ENCODE data around the gene SCARB1. TPM values are rescaled to one million over a fixed set of nuclear protein-coding genes. Genes with fewer than 3 reads are reported as not detected.
"Not testable (repeated sequence)": the region's sequence is repeated elsewhere in the genome, so short reads cannot be mapped to it uniquely, and the experiment has no call there.

Gene SCARB1
- total RNA-seq: 6.6 and 7.4 TPM in 2 replicates

DNA sequence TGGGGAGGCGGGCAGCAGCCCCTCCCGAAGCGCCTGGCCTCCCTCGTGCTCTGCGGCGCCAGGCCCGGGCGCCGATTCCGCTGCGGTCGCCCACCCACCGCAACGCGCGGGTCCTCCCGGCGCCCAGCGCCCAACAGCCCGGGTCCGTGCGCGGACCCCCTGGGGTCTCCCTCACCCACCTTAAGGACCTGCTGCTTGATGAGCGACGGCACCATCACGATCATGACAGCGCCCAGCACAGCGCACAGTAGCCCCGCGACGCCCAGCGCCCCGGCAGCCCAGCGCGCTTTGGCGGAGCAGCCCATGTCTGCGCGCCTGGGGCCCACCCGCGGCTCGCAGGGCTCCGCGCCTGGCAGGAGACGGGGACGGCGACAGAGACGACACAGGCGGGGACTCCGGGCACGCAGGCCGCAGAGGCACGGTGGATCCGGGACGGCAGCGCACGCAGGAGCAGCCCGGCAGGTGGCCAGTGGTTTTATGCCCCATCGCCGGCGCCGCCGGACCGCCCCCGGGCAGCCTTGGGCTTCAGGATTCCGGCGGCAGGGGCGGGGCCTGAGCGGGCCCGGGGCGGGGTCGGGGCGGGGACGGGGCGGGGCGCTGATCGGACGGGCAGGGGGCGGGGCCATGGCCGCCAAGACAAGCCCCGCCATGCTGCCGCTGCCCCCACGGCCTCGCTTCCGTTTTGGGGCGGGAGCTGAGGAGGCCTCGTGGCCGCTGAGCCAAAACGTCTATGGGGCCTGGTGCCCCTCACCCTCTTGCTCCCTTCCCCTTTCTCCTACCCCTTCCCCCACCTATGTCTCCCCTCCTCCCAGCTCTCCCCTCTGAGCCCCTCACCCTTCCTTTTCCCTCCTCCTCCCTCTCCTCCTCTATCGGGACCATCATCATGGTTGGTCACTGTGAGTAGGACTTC is at the start of gene SCARB1:
TSS of gene SCARB1 (minus strand) at position 449 of the 910 bp plus-strand sequence. CDS start at position 305, 144 bp downstream.
- H3K36me3 ChIP-seq (ENCODE audit: control insufficient read depth, insufficient read depth, low read length): peaks cover 1% of the 10 kb centered on the region
- DNase-seq (ENCODE audit: low read depth) (peak; percentile 38), FAIRE-seq (no peak)
- TF ChIP-seq CTCF (IDR thresholded peaks at IDR 0.05; ENCODE audit: insufficient read depth, low read length, severe bottlenecking): no peak
- H3K4me3 ChIP-seq (ENCODE audit: low read depth, low read length): peak within 1 kb of the TSS; percentile 69
- H3K27me3 ChIP-seq (ENCODE audit: control insufficient read depth, insufficient read depth, low read length): no peaks in the 10 kb centered on the region

GRCh38 chr12:124912529-124913287 is 49.0 kb upstream of the SCARB1 start:
- not testable (repeated sequence) for FAIRE-seq; H3K27me3 ChIP-seq (ENCODE audit: control insufficient read depth, insufficient read depth, low read length); DNase-seq (ENCODE audit: low read depth)
- Histone ChIP-seq H3K4me3 (ENCODE audit: low read depth, low read length) (peak overlapping the region; percentile 94), H3K36me3 (ENCODE audit: control insufficient read depth, insufficient read depth, low read length) (peaks cover 16% of the 10 kb centered on the region)

DNA sequence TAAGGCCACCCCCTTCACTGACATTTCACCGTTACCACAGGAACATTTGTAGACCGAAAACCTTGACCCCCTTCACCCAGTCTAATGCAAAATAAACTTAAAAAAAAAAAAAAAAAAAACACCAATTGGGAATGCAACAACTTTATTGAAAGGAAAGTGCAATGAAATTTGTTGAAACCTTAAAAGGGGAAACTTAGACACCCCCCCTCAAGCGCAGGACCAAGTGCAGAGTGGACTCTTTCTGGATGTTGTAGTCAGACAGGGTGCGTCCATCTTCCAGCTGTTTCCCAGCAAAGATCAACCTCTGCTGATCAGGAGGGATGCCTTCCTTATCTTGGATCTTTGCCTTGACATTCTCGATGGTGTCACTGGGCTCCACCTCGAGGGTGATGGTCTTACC is 47.9 kb upstream of the SCARB1 start:
- FAIRE-seq; H3K27me3 ChIP-seq (ENCODE audit: control insufficient read depth, insufficient read depth, low read length); DNase-seq (ENCODE audit: low read depth): not testable (repeated sequence)
- peaks cover 16% of the 10 kb centered on the region for H3K36me3 ChIP-seq (ENCODE audit: control insufficient read depth, insufficient read depth, low read length)
- H3K4me3 ChIP-seq (ENCODE audit: low read depth, low read length): peak overlapping the region; percentile 30

GRCh38 chr12:124910561-124911478 is 47.2 kb upstream of the SCARB1 start:
- FAIRE-seq (no peak), DNase-seq (ENCODE audit: low read depth) (peak; percentile 82)
- Histone ChIP-seq H3K4me3 (ENCODE audit: low read depth, low read length) (no peak overlapping the region), H3K36me3 (ENCODE audit: control insufficient read depth, insufficient read depth, low read length) (peaks cover 16% of the 10 kb centered on the region), H3K27me3 (ENCODE audit: control insufficient read depth, insufficient read depth, low read length) (no peaks in the 10 kb centered on the region)
- no peak for TF ChIP-seq CTCF (IDR thresholded peaks at IDR 0.05; ENCODE audit: insufficient read depth, low read length, severe bottlenecking)

- FAIRE-seq: no peak
- H3K4me3 ChIP-seq (ENCODE audit: low read depth, low read length): no peak overlapping the region
- peaks cover 16% of the 10 kb centered on the region for H3K36me3 ChIP-seq (ENCODE audit: control insufficient read depth, insufficient read depth, low read length)
- no peaks in the 10 kb centered on the region for H3K27me3 ChIP-seq (ENCODE audit: control insufficient read depth, insufficient read depth, low read length)
- no peak for TF ChIP-seq CTCF (IDR thresholded peaks at IDR 0.05; ENCODE audit: insufficient read depth, low read length, severe bottlenecking)
- peak; percentile 83 for DNase-seq (ENCODE audit: low read depth)
These were observed 46.3 kb upstream of the SCARB1 start for GRCh38 chr12:124909831-124910560.
